GM12873 (cell line): ENCODE data around the gene RBPJ.
A peak's percentile ranks its signal among the peaks of the same experiment; 100 is the strongest.

Source experiments
- TF ChIP-seq, protein P1 (sequence below): IDR thresholded peaks from 2 replicates; pipeline ENCODE4 v1.5.1; 2012; ENCODE audit warnings: low read depth, mild to moderate bottlenecking, moderate library complexity, low read length, control low read depth; ENCODE audit not compliant: insufficient read depth; ENCODE audit errors: missing control alignments

Gene RBPJ

DNA sequence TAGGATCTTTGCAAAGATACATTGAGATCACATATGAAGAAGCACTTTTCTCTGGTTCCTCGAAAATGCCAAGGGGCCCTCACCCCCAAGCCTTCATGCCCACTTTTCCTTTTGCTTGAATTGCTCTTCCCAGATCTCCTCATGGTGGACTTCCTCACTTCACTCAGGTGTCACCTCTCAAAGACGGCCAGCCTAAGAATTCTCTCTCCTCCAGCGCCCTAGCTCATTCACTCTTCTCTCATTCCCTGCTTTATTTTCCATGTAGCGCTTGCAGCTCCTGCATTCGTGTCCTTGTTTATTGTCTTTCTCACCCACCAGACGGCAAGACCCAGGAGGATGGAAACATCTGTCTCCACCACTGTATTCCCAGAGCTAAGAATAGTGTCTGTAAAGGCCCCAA is 136.6 kb downstream of the RBPJ start:
- TF ChIP-seq, protein P1, sequence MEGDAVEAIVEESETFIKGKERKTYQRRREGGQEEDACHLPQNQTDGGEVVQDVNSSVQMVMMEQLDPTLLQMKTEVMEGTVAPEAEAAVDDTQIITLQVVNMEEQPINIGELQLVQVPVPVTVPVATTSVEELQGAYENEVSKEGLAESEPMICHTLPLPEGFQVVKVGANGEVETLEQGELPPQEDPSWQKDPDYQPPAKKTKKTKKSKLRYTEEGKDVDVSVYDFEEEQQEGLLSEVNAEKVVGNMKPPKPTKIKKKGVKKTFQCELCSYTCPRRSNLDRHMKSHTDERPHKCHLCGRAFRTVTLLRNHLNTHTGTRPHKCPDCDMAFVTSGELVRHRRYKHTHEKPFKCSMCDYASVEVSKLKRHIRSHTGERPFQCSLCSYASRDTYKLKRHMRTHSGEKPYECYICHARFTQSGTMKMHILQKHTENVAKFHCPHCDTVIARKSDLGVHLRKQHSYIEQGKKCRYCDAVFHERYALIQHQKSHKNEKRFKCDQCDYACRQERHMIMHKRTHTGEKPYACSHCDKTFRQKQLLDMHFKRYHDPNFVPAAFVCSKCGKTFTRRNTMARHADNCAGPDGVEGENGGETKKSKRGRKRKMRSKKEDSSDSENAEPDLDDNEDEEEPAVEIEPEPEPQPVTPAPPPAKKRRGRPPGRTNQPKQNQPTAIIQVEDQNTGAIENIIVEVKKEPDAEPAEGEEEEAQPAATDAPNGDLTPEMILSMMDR, result no peak

DNA sequence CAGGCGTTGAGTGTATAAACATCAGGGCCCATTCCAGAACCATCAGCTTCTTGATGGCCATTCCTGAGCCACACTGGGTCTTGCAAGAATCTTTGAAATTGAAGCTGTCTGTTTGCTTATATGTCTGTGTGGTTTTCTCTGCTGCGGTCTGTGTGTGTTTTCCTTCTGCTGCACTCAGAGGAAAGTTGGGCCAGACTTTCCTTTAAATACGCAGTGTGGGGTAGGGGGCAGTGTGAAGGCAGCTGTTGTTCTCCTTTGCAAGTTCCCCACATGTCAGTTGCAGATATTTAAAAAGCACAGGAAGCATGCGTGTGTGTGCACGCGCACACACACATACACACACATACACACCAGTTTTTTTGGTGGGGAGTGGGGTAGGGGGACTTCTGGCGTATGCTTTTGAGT is 137.3 kb downstream of the RBPJ start:
- TF ChIP-seq, protein P1, result no peak

DNA sequence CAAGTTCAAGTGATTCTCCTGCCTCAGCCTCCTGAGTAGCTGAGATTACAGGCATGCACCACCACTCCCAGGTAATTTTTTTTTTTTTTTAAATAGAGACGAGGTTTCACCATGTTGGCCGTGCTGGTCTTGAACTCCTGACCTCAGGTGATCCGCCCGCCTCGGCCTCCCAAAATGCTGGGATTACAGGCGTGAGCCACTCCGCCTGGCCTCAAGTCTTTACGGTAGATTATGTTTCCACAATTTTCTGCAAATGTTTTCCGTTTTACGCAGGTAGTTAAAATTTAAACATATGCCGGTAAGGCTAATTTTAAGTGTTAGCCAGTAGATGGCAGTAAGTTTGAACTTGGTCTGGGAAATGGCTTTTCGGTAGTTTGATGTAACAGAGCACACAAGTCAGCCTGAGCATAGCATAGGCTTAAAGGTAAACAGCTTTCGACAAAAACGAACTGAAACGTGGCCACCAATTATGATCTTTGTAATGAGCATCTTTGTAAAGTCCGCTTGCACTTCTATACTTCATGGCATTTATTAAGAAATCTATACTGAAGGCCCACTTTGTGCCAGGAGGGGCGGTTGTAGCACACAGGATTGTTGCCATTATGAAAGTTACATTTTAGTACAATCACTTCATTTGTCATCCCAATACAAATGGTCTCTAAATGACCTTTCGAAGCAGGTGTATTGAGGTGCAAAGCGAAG is 138.4 kb downstream of the RBPJ start:
- TF ChIP-seq, protein P1, result peak; percentile 67

DNA sequence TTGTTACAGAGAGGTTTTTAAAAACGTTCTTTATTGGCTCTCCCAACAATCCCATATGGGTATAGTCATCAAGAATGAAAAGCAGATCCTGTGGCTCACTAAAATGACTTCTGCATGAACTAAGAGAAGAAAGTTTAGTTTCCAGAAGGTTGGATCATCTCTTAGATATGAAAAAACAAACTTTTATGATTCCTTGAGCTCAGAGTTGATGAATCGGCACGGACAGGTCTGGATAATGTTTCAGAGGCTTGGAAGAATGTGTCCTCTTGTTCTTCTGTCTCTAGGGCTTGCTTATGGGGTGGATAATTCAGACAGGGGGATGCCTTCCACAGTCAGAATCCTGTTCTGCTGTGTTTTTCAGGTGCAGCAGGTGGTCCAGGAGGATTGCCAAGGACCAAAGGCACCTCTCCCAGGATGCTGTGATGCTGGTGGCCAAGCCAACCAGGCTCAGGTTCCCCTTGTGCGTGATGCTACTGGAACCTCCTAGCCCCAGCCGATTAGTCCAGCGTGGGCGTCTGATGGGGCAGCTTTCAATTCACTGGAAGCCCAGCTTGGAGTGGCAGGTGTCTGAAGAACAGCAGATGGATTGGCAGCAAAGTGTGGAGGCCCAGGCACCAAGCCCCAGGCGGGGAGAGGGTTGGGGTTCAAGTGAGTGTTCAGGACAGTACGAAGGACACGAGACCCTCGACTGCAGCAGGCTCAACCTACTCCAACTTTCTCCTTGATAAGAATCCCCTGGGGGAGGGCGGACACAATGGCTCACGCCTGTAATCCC is 139.1 kb downstream of the RBPJ start:
- TF ChIP-seq, protein P1, result no peak

DNA sequence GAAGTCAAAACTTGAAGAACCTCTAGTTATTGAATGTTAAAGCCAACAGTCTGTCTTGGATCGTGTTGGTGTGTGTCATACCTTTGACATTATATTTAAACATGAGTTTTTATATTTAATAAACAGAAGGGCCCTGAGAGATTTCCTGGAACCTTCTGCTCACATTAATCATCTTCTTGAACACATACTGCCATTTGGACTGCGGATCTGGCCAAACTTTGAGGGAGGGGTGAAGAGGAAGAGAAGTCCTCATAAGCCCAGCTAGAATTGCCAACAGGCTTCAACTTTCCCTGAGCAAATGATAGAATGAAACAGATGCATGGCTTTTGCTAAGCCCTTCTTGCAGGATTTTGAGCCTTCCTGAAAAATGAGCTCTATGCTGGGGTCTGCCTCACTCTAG is 142.1 kb downstream of the RBPJ start:
- TF ChIP-seq, protein P1, result no peak

DNA sequence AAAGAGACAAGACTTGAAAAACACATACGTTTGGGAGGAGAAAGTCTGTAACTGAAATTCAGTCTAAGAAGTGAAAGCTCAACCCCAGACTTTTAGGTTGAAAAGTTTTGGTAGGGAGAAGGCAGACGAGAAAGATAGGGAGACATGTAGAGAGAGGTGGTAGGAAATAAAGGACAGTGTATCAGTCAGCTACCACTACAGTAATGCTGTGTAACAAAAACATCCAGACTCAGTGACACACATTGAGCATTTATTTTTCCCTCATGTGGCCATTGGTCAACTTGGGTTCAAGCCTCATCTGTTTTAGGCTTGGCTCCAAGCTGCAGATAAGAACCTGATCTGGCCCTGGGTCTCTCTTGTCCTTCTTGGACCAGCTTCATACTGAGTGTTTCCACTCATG is 142.6 kb downstream of the RBPJ start:
- TF ChIP-seq, protein P1, result no peak

DNA sequence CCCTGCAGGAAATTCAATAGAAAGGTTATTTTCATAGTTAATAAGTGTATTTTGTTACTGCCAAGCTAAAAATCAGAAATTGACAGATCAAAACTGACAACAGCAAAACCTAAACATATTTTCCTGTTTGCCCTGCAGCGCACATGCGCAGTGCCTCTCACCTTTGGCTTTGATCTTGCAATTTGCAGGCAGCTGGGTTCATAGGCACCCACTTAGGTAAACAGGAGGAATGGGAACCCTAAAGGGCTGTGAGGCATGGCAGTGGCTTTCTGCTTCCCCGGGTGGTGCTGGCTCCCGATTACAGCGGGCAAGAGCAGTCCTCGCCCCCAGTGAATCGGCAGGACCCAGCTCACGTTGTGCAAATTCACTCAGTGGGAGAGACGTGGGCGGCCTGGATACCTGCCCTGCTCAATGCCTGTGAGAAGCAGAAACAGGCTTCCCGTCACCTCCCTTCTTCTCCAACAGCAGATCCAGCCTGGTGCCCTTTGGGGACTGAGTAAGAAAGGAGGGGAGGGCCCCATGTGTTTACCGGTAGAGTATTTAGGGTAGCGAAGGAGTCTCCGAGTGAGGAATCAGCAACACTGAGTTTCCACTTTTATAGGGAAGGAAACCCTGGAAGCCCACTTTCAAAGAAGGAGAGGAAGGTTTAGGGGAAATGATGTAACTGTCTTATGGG is 143.7 kb downstream of the RBPJ start:
- TF ChIP-seq, protein P1, result no peak
